A549 (cell line): ENCODE results near the gene ITGA1. TPM values are rescaled to one million over a fixed set of nuclear protein-coding genes. Genes with fewer than 3 reads are reported as not detected.

Experiments
- ATAC-seq, 2 experiments: fragments of 200-7000 bp in 1 of 2; fragments of >200 bp in 1 of 2; cut with Nextera tagmentation in 1 of 2; cut with Tn5 transposase in 1 of 2; 3 replicates each; pipeline versions ENCODE4 v1.8.0 to v1.9.1; 2018 to 2020; ENCODE audit warnings: mild to moderate bottlenecking in 1 of 2, moderate library complexity in 1 of 2
- CTCF ChIA-PET: fragments of 300-600 bp; sonication (Branson Sonifier 250); formaldehyde crosslinking; extraction: SDS; loops from one replicate; lab custom pipeline; 2021; ENCODE audit warnings: antibody characterized with exemption, inconsistent platforms; lab: Yijun Ruan, JAX
- POLR2A ChIA-PET: fragments of 350-600 bp; formaldehyde crosslinking; extraction: SDS; loops from one replicate; lab custom pipeline; 2021; ENCODE audit warnings: antibody characterized with exemption, inconsistent platforms; lab: Yijun Ruan, JAX
- DNase-seq, 2 experiments: peaks; one replicate each; pipeline versions ENCODE4 v3.0.0 to v3.0.0-alpha.2; 2011 to 2016; ENCODE audit warnings: low read depth in 1 of 2, low spot score in 1 of 2
- FAIRE-seq: peaks from 2 replicates; lab custom pipeline; 2011; peaks lifted over from hg19 to GRCh38; lab: Jason Lieb, UNC
- H3K27ac ChIP-seq, 2 experiments: fragments of >200 bp; sonication (Bioruptor Twin); formaldehyde crosslinking; 3 replicates each; pipeline ENCODE4 v1.5.1; 2016 to 2017
- H3K4me1 ChIP-seq: fragments of >200 bp; sonication (Bioruptor Twin); formaldehyde crosslinking; 3 replicates; pipeline ENCODE4 v1.6.1; 2016
- H3K4me2 ChIP-seq: fragments of >200 bp; sonication (Bioruptor Twin); formaldehyde crosslinking; 3 replicates; pipeline ENCODE4 v1.6.1; 2016
- H3K4me3 ChIP-seq: fragments of >200 bp; sonication (Bioruptor Twin); formaldehyde crosslinking; 3 replicates; pipeline ENCODE4 v1.5.1; 2016
- H3K9me3 ChIP-seq: fragments of >200 bp; sonication (Bioruptor Twin); formaldehyde crosslinking; 3 replicates; pipeline ENCODE4 v1.6.1; 2016
- BHLHE40 ChIP-seq: IDR thresholded peaks from 2 replicates; pipeline ENCODE4 v1.6.1; 2012; ENCODE audit warnings: low read depth, low read length, inconsistent platforms
- CBX2 ChIP-seq: fragments of 200-600 bp; sonication (generic); IDR thresholded peaks from 2 replicates; pipeline ENCODE4 v1.6.1; 2016; ENCODE audit warnings: low read depth, mild to moderate bottlenecking, borderline replicate concordance
- CEBPB ChIP-seq, 2 experiments: fragments of >200 bp in 1 of 2; sonication (Bioruptor Twin) in 1 of 2; formaldehyde crosslinking in 1 of 2; IDR thresholded peaks; 2 replicates each; pipeline ENCODE4 v1.6.1; 2012 to 2016
- CHD4 ChIP-seq: fragments of 200-600 bp; sonication (generic); IDR thresholded peaks from 2 replicates; pipeline ENCODE4 v1.6.1; 2016; ENCODE audit warnings: antibody characterized with exemption, mild to moderate bottlenecking, borderline replicate concordance
- EHMT2 ChIP-seq: fragments of 200-600 bp; sonication (generic); IDR thresholded peaks from 2 replicates; pipeline ENCODE4 v1.6.1; 2016; ENCODE audit warnings: antibody characterized with exemption, low read depth, mild to moderate bottlenecking, moderate library complexity
- EP300 ChIP-seq, 2 experiments: fragments of >200 bp; sonication (Bioruptor Twin); formaldehyde crosslinking; IDR thresholded peaks; 2 replicates in 1 of 2; 3 replicates in 1 of 2; pipeline ENCODE4 v1.6.1; 2016 to 2017
- ESRRA ChIP-seq: fragments of 150-350 bp; IDR thresholded peaks from 2 replicates; pipeline ENCODE4 v1.6.1; 2014; ENCODE audit warnings: mild to moderate bottlenecking, low read length, borderline replicate concordance
- FOSL2 ChIP-seq, 2 experiments: fragments of 450-650 bp in 1 of 2; fragments of >200 bp in 1 of 2; sonication (Bioruptor Twin) in 1 of 2; formaldehyde crosslinking; IDR thresholded peaks; 2 replicates each; pipeline versions ENCODE4 v1.5.0 to v1.6.1; 2016 to 2020; ENCODE audit warnings: mild to moderate bottlenecking in 1 of 2, moderate library complexity in 1 of 2
- GATA3 ChIP-seq: IDR thresholded peaks from 2 replicates; pipeline ENCODE4 v1.6.1; 2012; ENCODE audit warnings: borderline replicate concordance
- HEYL ChIP-seq: fragments of 250-450 bp; sonication (Bioruptor Pico); IDR thresholded peaks from 2 replicates; pipeline ENCODE4 v1.8.0; 2021; ENCODE audit warnings: mild to moderate bottlenecking, moderate library complexity
- HOXA7 ChIP-seq: fragments of 250-450 bp; sonication (Bioruptor Pico); IDR thresholded peaks from 2 replicates; pipeline ENCODE4 v1.5.0; 2020; ENCODE audit warnings: mild to moderate bottlenecking, moderate library complexity
- MAFK ChIP-seq: fragments of 450-650 bp; IDR thresholded peaks from 2 replicates; pipeline ENCODE4 v1.6.1; 2014; ENCODE audit not compliant: partially characterized antibody
- MAZ ChIP-seq: fragments of 150-350 bp; IDR thresholded peaks from 2 replicates; pipeline ENCODE4 v1.6.1; 2014; ENCODE audit warnings: antibody characterized with exemption, low read depth, low read length, borderline replicate concordance
- MYC ChIP-seq: IDR thresholded peaks from 2 replicates; pipeline ENCODE4 v1.6.1; 2012; ENCODE audit warnings: mild to moderate bottlenecking, inconsistent platforms, low read length, improper control_type of control experiment, borderline replicate concordance
- NFE2L2 ChIP-seq: fragments of 150-350 bp; conservative IDR thresholded peaks from 2 replicates; pipeline ENCODE4 v1.6.1; 2014; ENCODE audit warnings: low read length
- NPAS2 ChIP-seq: fragments of 250-450 bp; sonication (Bioruptor Pico); IDR thresholded peaks from 2 replicates; pipeline ENCODE4 v1.8.0; 2022; ENCODE audit warnings: mild to moderate bottlenecking, moderate library complexity, borderline replicate concordance
- NR3C1 ChIP-seq: fragments of >200 bp; sonication (Bioruptor Twin); formaldehyde crosslinking; IDR thresholded peaks from 3 replicates; pipeline ENCODE4 v1.6.1; 2017
- POLR2A ChIP-seq: IDR thresholded peaks from 2 replicates; pipeline ENCODE4 v1.6.1; 2012; ENCODE audit warnings: mild to moderate bottlenecking, low read length
- RAD21 ChIP-seq, 2 experiments: fragments of >200 bp in 1 of 2; sonication (Bioruptor Twin) in 1 of 2; formaldehyde crosslinking in 1 of 2; IDR thresholded peaks in 1 of 2; conservative IDR thresholded peaks in 1 of 2; 2 replicates in 1 of 2; 3 replicates in 1 of 2; pipeline ENCODE4 v1.6.1; 2012 to 2018; ENCODE audit warnings: inconsistent platforms in 1 of 2
- RARB ChIP-seq: fragments of 250-450 bp; sonication (Bioruptor Pico); IDR thresholded peaks from 2 replicates; pipeline ENCODE4 v1.8.0; 2021; ENCODE audit warnings: mild to moderate bottlenecking, moderate library complexity
- RFX5 ChIP-seq: fragments of 450-650 bp; IDR thresholded peaks from 2 replicates; pipeline ENCODE4 v1.7.1; 2014; ENCODE audit warnings: antibody characterized with exemption, mild to moderate bottlenecking, moderate library complexity
- SMC3 ChIP-seq: fragments of >200 bp; sonication (Bioruptor Twin); formaldehyde crosslinking; IDR thresholded peaks from 3 replicates; pipeline ENCODE4 v1.6.1; 2018; ENCODE audit warnings: inconsistent platforms
- SREBF2 ChIP-seq: fragments of 450-650 bp; IDR thresholded peaks from 2 replicates; pipeline ENCODE4 v1.6.1; 2014; ENCODE audit warnings: mild to moderate bottlenecking, moderate library complexity
- ZFP36 ChIP-seq: fragments of 450-650 bp; IDR thresholded peaks from 2 replicates; pipeline ENCODE4 v1.6.1; 2014; ENCODE audit warnings: borderline replicate concordance; ENCODE audit not compliant: partially characterized antibody
- WGBS: methylation state at CpG from one replicate; pipeline ENCODE4 v1.1.6; 2017; ENCODE audit errors: missing lambda C conversion rate; 5-methylcytosine and 5-hydroxymethylcytosine counted together
- polyA plus RNA-seq, 4 experiments: library from polyadenylated mRNA; depleted of rRNA in 3 of 4; stranded (reverse); fragments of >200 nt; fragmentation: RNase III in 1 of 4; extraction: RNeasy Plus Mini Kit Qiagen cat#74134 plus additional on column Dnase treatment in 1 of 4; gene quantifications; 2 replicates in 3 of 4; 3 replicates in 1 of 4; pipeline ENCODE4 v1.2.3, GENCODE V29; 2011 to 2017
- TF ChIP-seq, protein P1 (sequence below): IDR thresholded peaks from 2 replicates; pipeline ENCODE4 v1.6.1; 2012
- TF ChIP-seq, protein P2 (sequence below): fragments of 200-600 bp; sonication (generic); IDR thresholded peaks from 2 replicates; pipeline ENCODE4 v1.6.1; 2016; ENCODE audit warnings: antibody characterized with exemption, mild to moderate bottlenecking, moderate library complexity
- TF ChIP-seq, protein P3 (sequence below): fragments of >200 bp; sonication (Bioruptor Twin); formaldehyde crosslinking; IDR thresholded peaks from 3 replicates; pipeline ENCODE4 v1.5.1; 2016
- TF ChIP-seq, protein P4 (sequence below): IDR thresholded peaks from 2 replicates; pipeline ENCODE4 v1.6.1; 2012; ENCODE audit warnings: low read depth, borderline replicate concordance

The ITGA1 gene
- polyA plus RNA-seq, 2 of the 4 experiments (the other 2 are of a cell fraction), result 1.5 to 5.5 TPM

DNA sequence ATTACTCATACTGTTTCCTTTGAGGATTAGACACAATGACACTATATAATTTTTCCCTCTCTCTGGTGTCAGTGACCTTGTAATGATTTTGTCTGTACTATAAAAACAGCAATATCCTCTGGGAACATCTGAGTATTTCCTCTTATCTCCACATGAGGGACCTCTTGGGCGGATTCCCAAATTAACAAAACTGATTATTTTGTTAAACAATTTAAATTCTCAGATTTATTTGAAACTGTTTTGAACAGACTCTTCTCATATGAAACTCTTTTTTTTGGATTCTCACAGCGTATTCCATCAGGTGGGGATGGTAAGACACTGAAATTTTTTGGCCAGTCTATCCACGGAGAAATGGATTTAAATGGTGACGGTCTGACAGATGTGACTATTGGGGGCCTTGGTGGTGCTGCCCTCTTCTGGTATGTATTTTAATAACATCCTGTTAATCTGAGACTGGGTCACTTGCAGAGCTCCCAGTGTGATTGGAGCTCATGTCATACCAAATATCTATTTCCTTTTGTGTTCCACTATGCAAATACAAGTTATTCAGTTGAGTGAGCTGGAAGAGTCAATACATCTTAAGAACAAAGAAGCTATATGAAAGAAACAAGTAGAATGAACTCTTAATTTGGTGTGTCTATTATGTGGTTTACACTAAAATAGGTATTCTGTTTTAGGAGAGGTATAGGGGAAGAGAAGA, 127.6 kb downstream of the ITGA1 start:
- ChIA-PET CTCF (interaction anchor here (0.6 to 1.0 kb wide), 24 partner anchors 9 to 191 kb away, joined by 3 to 11 read pairs (median 4); no protein-coding TSS in a partner anchor), POLR2A (interaction anchor here (1.0 kb wide), 1 partner anchor 128 kb away, joined by 3 read pairs; the partner anchor contains the start of genes ITGA1 and PELO)
- H3K27ac ChIP-seq, result no peak overlapping the region
- H3K4me3 ChIP-seq, result peak overlapping the region; percentile 37
- peak; percentile 66 to 80 for DNase-seq
- WGBS, result 4% methylated on average over 4 of the region's 4 CpGs
- ATAC-seq, result peak; percentile 99
- peak; percentile 87 for FAIRE-seq
- no peaks in the 10 kb centered on the region for H3K9me3 ChIP-seq
- peak overlapping the region; percentile 66 for H3K4me2 ChIP-seq
- no peak for TF ChIP-seq CEBPB (IDR thresholded peaks at IDR 0.05)
- TF ChIP-seq NPAS2 (CRISPR knock-in tag), result no peak
- TF ChIP-seq, protein P1, sequence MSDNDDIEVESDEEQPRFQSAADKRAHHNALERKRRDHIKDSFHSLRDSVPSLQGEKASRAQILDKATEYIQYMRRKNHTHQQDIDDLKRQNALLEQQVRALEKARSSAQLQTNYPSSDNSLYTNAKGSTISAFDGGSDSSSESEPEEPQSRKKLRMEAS, result no peak
- TF ChIP-seq NR3C1, result no peak
- TF ChIP-seq RARB (CRISPR knock-in tag), result no peak
- TF ChIP-seq POLR2A, result no peak
- no peak for TF ChIP-seq NFE2L2
- no peak for TF ChIP-seq EP300 (IDR thresholded peaks at IDR 0.05)
- no peak for TF ChIP-seq ESRRA
- TF ChIP-seq CHD4, result no peak
- TF ChIP-seq SMC3, result peak; percentile 84
- TF ChIP-seq, protein P2, sequence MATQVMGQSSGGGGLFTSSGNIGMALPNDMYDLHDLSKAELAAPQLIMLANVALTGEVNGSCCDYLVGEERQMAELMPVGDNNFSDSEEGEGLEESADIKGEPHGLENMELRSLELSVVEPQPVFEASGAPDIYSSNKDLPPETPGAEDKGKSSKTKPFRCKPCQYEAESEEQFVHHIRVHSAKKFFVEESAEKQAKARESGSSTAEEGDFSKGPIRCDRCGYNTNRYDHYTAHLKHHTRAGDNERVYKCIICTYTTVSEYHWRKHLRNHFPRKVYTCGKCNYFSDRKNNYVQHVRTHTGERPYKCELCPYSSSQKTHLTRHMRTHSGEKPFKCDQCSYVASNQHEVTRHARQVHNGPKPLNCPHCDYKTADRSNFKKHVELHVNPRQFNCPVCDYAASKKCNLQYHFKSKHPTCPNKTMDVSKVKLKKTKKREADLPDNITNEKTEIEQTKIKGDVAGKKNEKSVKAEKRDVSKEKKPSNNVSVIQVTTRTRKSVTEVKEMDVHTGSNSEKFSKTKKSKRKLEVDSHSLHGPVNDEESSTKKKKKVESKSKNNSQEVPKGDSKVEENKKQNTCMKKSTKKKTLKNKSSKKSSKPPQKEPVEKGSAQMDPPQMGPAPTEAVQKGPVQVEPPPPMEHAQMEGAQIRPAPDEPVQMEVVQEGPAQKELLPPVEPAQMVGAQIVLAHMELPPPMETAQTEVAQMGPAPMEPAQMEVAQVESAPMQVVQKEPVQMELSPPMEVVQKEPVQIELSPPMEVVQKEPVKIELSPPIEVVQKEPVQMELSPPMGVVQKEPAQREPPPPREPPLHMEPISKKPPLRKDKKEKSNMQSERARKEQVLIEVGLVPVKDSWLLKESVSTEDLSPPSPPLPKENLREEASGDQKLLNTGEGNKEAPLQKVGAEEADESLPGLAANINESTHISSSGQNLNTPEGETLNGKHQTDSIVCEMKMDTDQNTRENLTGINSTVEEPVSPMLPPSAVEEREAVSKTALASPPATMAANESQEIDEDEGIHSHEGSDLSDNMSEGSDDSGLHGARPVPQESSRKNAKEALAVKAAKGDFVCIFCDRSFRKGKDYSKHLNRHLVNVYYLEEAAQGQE, result no peak
- no peak for TF ChIP-seq MAZ
- peak; percentile 66 to 77 for TF ChIP-seq RAD21 (conservative IDR thresholded peaks at IDR 0.05 in 1 of 2, IDR thresholded peaks at IDR 0.05 in 1 of 2)
- TF ChIP-seq HEYL (CRISPR knock-in tag), result no peak
- TF ChIP-seq, protein P3, sequence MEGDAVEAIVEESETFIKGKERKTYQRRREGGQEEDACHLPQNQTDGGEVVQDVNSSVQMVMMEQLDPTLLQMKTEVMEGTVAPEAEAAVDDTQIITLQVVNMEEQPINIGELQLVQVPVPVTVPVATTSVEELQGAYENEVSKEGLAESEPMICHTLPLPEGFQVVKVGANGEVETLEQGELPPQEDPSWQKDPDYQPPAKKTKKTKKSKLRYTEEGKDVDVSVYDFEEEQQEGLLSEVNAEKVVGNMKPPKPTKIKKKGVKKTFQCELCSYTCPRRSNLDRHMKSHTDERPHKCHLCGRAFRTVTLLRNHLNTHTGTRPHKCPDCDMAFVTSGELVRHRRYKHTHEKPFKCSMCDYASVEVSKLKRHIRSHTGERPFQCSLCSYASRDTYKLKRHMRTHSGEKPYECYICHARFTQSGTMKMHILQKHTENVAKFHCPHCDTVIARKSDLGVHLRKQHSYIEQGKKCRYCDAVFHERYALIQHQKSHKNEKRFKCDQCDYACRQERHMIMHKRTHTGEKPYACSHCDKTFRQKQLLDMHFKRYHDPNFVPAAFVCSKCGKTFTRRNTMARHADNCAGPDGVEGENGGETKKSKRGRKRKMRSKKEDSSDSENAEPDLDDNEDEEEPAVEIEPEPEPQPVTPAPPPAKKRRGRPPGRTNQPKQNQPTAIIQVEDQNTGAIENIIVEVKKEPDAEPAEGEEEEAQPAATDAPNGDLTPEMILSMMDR, result peak; percentile 97
- TF ChIP-seq GATA3, result no peak
- no peak for TF ChIP-seq CBX2
- no peaks in the 10 kb centered on the region for H3K4me1 ChIP-seq

DNA sequence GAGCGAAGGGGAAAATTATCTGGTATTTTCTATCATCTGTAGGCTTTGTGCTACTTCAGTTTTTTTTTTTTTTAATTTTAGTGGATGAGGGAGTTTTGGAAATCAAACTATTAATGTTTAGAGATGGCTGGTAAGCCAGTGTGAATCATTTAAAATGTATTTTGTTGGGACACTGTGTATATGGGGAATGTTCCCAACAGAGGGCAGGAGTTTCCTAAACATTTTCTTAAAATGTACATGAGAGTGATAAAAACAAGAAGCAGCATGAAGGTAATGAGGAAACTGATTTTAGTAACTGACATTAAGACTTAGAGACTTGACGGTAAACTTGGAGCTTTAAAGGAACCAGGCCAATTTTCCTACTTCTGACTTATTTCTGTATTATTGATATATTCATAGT, 133.2 kb downstream of the ITGA1 start:
- DNase-seq, result no peak
- no peak for TF ChIP-seq SMC3
- TF ChIP-seq ESRRA, result no peak
- TF ChIP-seq HOXA7 (CRISPR knock-in tag), result no peak
- TF ChIP-seq SREBF2, result no peak
- no peak for TF ChIP-seq RARB (CRISPR knock-in tag)
- TF ChIP-seq MAFK, result no peak
- TF ChIP-seq MAZ, result no peak
- TF ChIP-seq, protein P4, sequence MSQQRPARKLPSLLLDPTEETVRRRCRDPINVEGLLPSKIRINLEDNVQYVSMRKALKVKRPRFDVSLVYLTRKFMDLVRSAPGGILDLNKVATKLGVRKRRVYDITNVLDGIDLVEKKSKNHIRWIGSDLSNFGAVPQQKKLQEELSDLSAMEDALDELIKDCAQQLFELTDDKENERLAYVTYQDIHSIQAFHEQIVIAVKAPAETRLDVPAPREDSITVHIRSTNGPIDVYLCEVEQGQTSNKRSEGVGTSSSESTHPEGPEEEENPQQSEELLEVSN, result no peak
- TF ChIP-seq EHMT2, result no peak
- TF ChIP-seq NPAS2 (CRISPR knock-in tag), result no peak
- TF ChIP-seq NFE2L2, result no peak
- no peak for TF ChIP-seq RAD21 (conservative IDR thresholded peaks at IDR 0.05 in 1 of 2, IDR thresholded peaks at IDR 0.05 in 1 of 2)
- TF ChIP-seq MYC, result no peak
- TF ChIP-seq FOSL2 (IDR thresholded peaks at IDR 0.05), result no peak
- no peak for TF ChIP-seq FOSL2 (CRISPR knock-in tag; IDR thresholded peaks at IDR 0.05)
- TF ChIP-seq POLR2A, result no peak
- no peak for TF ChIP-seq RFX5
- TF ChIP-seq ZFP36, result no peak
- TF ChIP-seq BHLHE40, result no peak
- TF ChIP-seq, all 56 proteins: peak for 0
- ChIA-PET CTCF (interaction anchor here (0.6 kb wide), 1 partner anchor 8 kb away, joined by 3 read pairs; no protein-coding TSS in a partner anchor), POLR2A (no interaction called here)
- H3K27ac ChIP-seq, result no peak overlapping the region
- FAIRE-seq (no peak), ATAC-seq (no peak)
- 89% methylated on average over 2 of the region's 2 CpGs for WGBS
- H3K4me2 ChIP-seq, result no peak overlapping the region
- no peaks in the 10 kb centered on the region for H3K9me3 ChIP-seq
- no peak overlapping the region for H3K4me3 ChIP-seq
- H3K4me1 ChIP-seq, result 0 out of 3 replicates have a peak, but pooled peaks cover 4% of the 10 kb centered on the region
